HepG2 (cell line): ENCODE data around the gene CCDC191. TPM values are rescaled to one million over a fixed set of nuclear protein-coding genes. Genes with fewer than 3 reads are reported as not detected.

Experiments
- ATAC-seq: fragments of 200-7000 bp; cut with Tn5 transposase; 3 replicates; pipeline ENCODE4 v1.9.1; 2020; ENCODE audit warnings: mild to moderate bottlenecking, moderate library complexity
- BruUV-seq: library from RNA; stranded (reverse); fragments of 400-500 nt; replicated peaks from 2 replicates; lab custom pipeline; 2021; lab: Mats Ljungman, UMichigan
- CTCF ChIA-PET: fragments of 300-600 bp; formaldehyde crosslinking; extraction: SDS; loops from one replicate; lab custom pipeline; 2021; ENCODE audit warnings: low total read pairs, inconsistent platforms, low intra/inter-chr PET ratio; lab: Yijun Ruan, JAX
- POLR2A ChIA-PET: fragments of 350-600 bp; sonication (Branson Sonifier 250); formaldehyde crosslinking; loops from one replicate; lab custom pipeline; 2020; ENCODE audit warnings: antibody characterized with exemption, inconsistent platforms; lab: Yijun Ruan, JAX
- DNase-seq: peaks from one replicate; pipeline ENCODE4 v3.0.0-alpha.2; 2015; ENCODE audit warnings: low spot score
- FAIRE-seq: peaks from 3 replicates; lab custom pipeline; 2011; peaks lifted over from hg19 to GRCh38; lab: Jason Lieb, UNC
- H2AFZ ChIP-seq: one replicate; pipeline ENCODE4 v1.6.1; 2011; ENCODE audit warnings: low read length, inconsistent platforms
- H3K27ac ChIP-seq: fragments of 300-600 bp; 3 replicates; pipeline ENCODE4 v1.8.0; 2011; ENCODE audit warnings: mixed run types, mild to moderate bottlenecking, mixed read lengths, low read length, inconsistent platforms; ENCODE audit not compliant: insufficient read depth; ENCODE audit errors: extremely low read length
- H3K27me3 ChIP-seq, 2 experiments: fragments of 200-600 bp in 1 of 2; 2 replicates in 1 of 2; 3 replicates in 1 of 2; pipeline versions ENCODE4 v1.6.0 to v1.8.0; 2011; ENCODE audit warnings: low read length in 2 of 2, mild to moderate bottlenecking in 2 of 2, moderate library complexity in 2 of 2, inconsistent platforms in 1 of 2; ENCODE audit not compliant: insufficient read depth in 2 of 2, control insufficient read depth in 1 of 2
- H3K36me3 ChIP-seq, 2 experiments: fragments of 200-600 bp in 1 of 2; replicated peaks in 1 of 2; 2 replicates in 1 of 2; 3 replicates in 1 of 2; pipeline versions ENCODE4 v1.5.1 to v1.8.0; 2011; ENCODE audit warnings: low read length in 2 of 2, inconsistent platforms in 1 of 2; ENCODE audit not compliant: insufficient read depth in 2 of 2, control insufficient read depth in 1 of 2
- H3K4me1 ChIP-seq: 2 replicates; pipeline ENCODE4 v1.5.1; 2012; ENCODE audit warnings: low read length, inconsistent platforms; ENCODE audit not compliant: insufficient read depth
- H3K4me2 ChIP-seq: 2 replicates; pipeline ENCODE4 v1.6.0; 2011; ENCODE audit warnings: low read depth, low read length, inconsistent platforms
- H3K4me3 ChIP-seq, 3 experiments: fragments of 200-600 bp in 1 of 3; sonication (generic), shearing (Covaris generic) in 1 of 3; replicated peaks in 1 of 3; 2 replicates each; pipeline ENCODE4 v1.5.1; 2011 to 2016; ENCODE audit warnings: low read length in 3 of 3, inconsistent platforms in 2 of 3, low read depth in 2 of 3, mild to moderate bottlenecking in 2 of 3, control low read depth in 1 of 3, mixed read lengths in 1 of 3; ENCODE audit not compliant: insufficient read depth in 1 of 3
- H3K79me2 ChIP-seq: one replicate; pipeline ENCODE4 v1.6.1; 2011; ENCODE audit warnings: low read length, inconsistent platforms; ENCODE audit not compliant: insufficient read depth
- H3K9ac ChIP-seq: 2 replicates; pipeline ENCODE4 v1.6.0; 2011; ENCODE audit warnings: mild to moderate bottlenecking, low read depth, low read length, inconsistent platforms; ENCODE audit not compliant: insufficient read depth
- H3K9me3 ChIP-seq: 2 replicates; pipeline ENCODE4 v1.5.1; 2012; ENCODE audit warnings: mild to moderate bottlenecking, low read length
- H4K20me1 ChIP-seq: 2 replicates; pipeline ENCODE4 v1.6.0; 2011; ENCODE audit warnings: inconsistent platforms, mild to moderate bottlenecking, low read length, moderate library complexity; ENCODE audit not compliant: insufficient read depth
- CENPX ChIP-seq: sonication (generic); formaldehyde crosslinking; IDR thresholded peaks from 2 replicates; pipeline ENCODE4 v1.9.0; 2021; ENCODE audit warnings: mild to moderate bottlenecking, missing genetic modification reagents, moderate library complexity
- CREB1 ChIP-seq, 2 experiments: fragments of 450-650 bp in 1 of 2; IDR thresholded peaks; 2 replicates each; pipeline ENCODE4 v1.6.1; 2016 to 2017; ENCODE audit warnings: control low read depth in 1 of 2, mild to moderate bottlenecking in 1 of 2, missing compliant biosample characterization in 1 of 2, missing genetic modification characterization in 1 of 2
- FOXA3 ChIP-seq: IDR thresholded peaks from 2 replicates; pipeline ENCODE4 v1.6.1; 2016; ENCODE audit warnings: missing genetic modification reagents, missing compliant biosample characterization
- GATAD2A ChIP-seq: IDR thresholded peaks from 2 replicates; pipeline ENCODE4 v1.6.1; 2016
- HDAC1 ChIP-seq: sonication (generic); formaldehyde crosslinking; IDR thresholded peaks from 2 replicates; pipeline ENCODE4 v1.5.1; 2020; ENCODE audit warnings: mild to moderate bottlenecking, missing genetic modification reagents
- IKZF4 ChIP-seq: sonication (generic); formaldehyde crosslinking; IDR thresholded peaks from 2 replicates; pipeline ENCODE4 v1.5.1; 2020; ENCODE audit warnings: borderline replicate concordance, mild to moderate bottlenecking, low read depth, missing genetic modification reagents; ENCODE audit errors: not compliant biosample characterization
- IRX3 ChIP-seq: sonication (generic); formaldehyde crosslinking; IDR thresholded peaks from 2 replicates; pipeline ENCODE4 v1.8.1; 2023; ENCODE audit warnings: mild to moderate bottlenecking, low read depth, missing genetic modification reagents, borderline replicate concordance
- JARID2 ChIP-seq: sonication (generic); formaldehyde crosslinking; IDR thresholded peaks from 2 replicates; pipeline ENCODE4 v1.8.1; 2023; ENCODE audit warnings: missing genetic modification reagents, inconsistent platforms; ENCODE audit not compliant: insufficient replicate concordance
- MIER3 ChIP-seq: IDR thresholded peaks from 2 replicates; pipeline ENCODE4 v1.6.1; 2016; ENCODE audit warnings: missing compliant biosample characterization, borderline replicate concordance
- MTA3 ChIP-seq: sonication (generic); formaldehyde crosslinking; IDR thresholded peaks from 2 replicates; pipeline ENCODE4 v1.4.0; 2020; ENCODE audit warnings: missing genetic modification reagents
- NR2F2 ChIP-seq: IDR thresholded peaks from 2 replicates; pipeline ENCODE4 v1.6.1; 2012; ENCODE audit warnings: low read depth, inconsistent platforms, borderline replicate concordance
- POLR2AphosphoS2 ChIP-seq: IDR thresholded peaks from 2 replicates; pipeline ENCODE4 v1.6.1; 2011; ENCODE audit warnings: low read depth, low read length, improper control_type of control experiment
- ZNF713 ChIP-seq: sonication (generic); formaldehyde crosslinking; IDR thresholded peaks from 2 replicates; pipeline ENCODE4 v1.4.0; 2020; ENCODE audit warnings: mild to moderate bottlenecking, missing genetic modification reagents
- ZNF83 ChIP-seq: sonication (generic); formaldehyde crosslinking; IDR thresholded peaks from 2 replicates; pipeline ENCODE4 v1.4.0; 2020; ENCODE audit warnings: missing genetic modification reagents, mild to moderate bottlenecking, borderline replicate concordance
- WGBS: methylation state at CpG from one replicate; pipeline ENCODE4 v1.1.6; 2017; ENCODE audit warnings: low lambda C conversion rate; 5-methylcytosine and 5-hydroxymethylcytosine counted together
- in situ Hi-C: cut with HindIII; loops from 2 replicates; pipeline ENCODE4 v1.10.0; 2017; ENCODE audit warnings: low pct_unique_long_range_greater_than_20kb; ENCODE audit not compliant: extremely low pct_ligation_motif_present
- intact Hi-C: fragments of 100-400 bp; cut with micrococcal nuclease; formaldehyde crosslinking; loops from one replicate; pipeline ENCODE4 v1.10.0; 2022; ENCODE audit not compliant: unreplicated experiment
- polyA plus RNA-seq, 8 experiments: library from polyadenylated mRNA; depleted of rRNA in 3 of 8; stranded (reverse) in 7 of 8; unstranded in 1 of 8; fragments of >200 nt; fragmentation: Illumina TruSeq in 4 of 8; extraction: Trizol in 4 of 8; gene quantifications; 2 replicates each; pipeline versions ENCODE4 v1.2.1 to v1.2.3, GENCODE V29; 2011 to 2016; ENCODE audit warnings: low read depth in 4 of 8, missing spikeins in 1 of 8, mixed read lengths in 1 of 8; ENCODE audit not compliant: insufficient read depth in 1 of 8
- total RNA-seq, 5 experiments: library from RNA; depleted of rRNA; stranded (reverse); fragments of >200 nt; fragmentation: Illumina TruSeq; extraction: Trizol; gene quantifications; 2 replicates each; pipeline ENCODE4 v1.2.3, GENCODE V29; 2016; ENCODE audit warnings: low read depth in 1 of 5
- TF ChIP-seq, protein P1 (sequence below): sonication (generic); formaldehyde crosslinking; IDR thresholded peaks from 2 replicates; pipeline ENCODE4 v1.5.0; 2020; ENCODE audit warnings: mild to moderate bottlenecking, missing genetic modification reagents
- TF ChIP-seq, protein P2 (sequence below): sonication (generic); formaldehyde crosslinking; IDR thresholded peaks from one replicate; pipeline ENCODE4 v1.5.1; 2020; ENCODE audit warnings: mild to moderate bottlenecking, missing genetic modification reagents; ENCODE audit errors: not compliant biosample characterization

Gene CCDC191
- total and polyA plus RNA-seq, 2 of the 13 experiments (the other 11 are each of a cell fraction or from before 2014, with no cell fraction given) = 0.91 to 1.4 TPM

DNA sequence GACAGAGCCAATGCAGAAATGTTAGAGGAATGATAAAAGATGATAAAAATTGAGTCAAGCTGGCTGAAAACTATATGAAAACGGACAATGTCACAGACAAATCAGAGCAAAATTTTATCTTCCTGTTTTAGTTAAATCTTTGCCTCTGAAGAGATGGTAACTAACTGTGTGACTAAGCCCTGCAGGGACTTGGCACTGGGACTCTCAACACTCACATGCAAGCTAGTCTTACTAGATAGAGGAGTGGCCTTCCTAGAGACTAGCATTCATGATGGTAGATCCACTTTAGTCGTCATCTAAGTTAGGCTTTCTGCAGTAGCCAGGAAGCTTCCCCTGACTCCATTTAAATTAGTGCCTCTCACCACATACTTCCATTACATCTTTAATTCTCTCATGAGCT is 4.1 kb downstream of the CCDC191 start:
- Histone ChIP-seq H3K27ac (no peak overlapping the region), H3K27me3 (no peaks in the 10 kb centered on the region; a peak in 1 of 5 replicates), H3K9ac (no peak overlapping the region), H3K36me3 (no peaks in the 10 kb centered on the region), H3K79me2 (peaks cover 6% of the 10 kb centered on the region), H4K20me1 (no peaks in the 10 kb centered on the region), H3K4me1 (peaks cover 7% of the 10 kb centered on the region), H3K4me2 (no peak overlapping the region), H3K9me3 (no peaks in the 10 kb centered on the region), H3K4me3 (no peak overlapping the region), H2AFZ (no peak overlapping the region)
- POLR2A ChIA-PET = no interaction called here
- DNase-seq (no peak), ATAC-seq (no peak), FAIRE-seq (no peak)
- BruUV-seq = no TSS peak
- CTCF ChIA-PET = no interaction called here
- intact Hi-C loops (loop anchor here (10.0 kb wide), 1 partner anchor 537 kb away; the partner anchor contains the start of gene SPICE1), in situ Hi-C loops (no loop called here)
- TF ChIP-seq IRX3 (CRISPR knock-in tag) = no peak
- TF ChIP-seq JARID2 (CRISPR knock-in tag) = no peak
- TF ChIP-seq NR2F2 = no peak
- no peak for TF ChIP-seq POLR2AphosphoS2
- TF ChIP-seq HDAC1 (CRISPR knock-in tag) = no peak
- TF ChIP-seq ZNF713 (CRISPR knock-in tag) = no peak
- no peak for TF ChIP-seq CENPX (CRISPR knock-in tag)
- TF ChIP-seq, protein P1, sequence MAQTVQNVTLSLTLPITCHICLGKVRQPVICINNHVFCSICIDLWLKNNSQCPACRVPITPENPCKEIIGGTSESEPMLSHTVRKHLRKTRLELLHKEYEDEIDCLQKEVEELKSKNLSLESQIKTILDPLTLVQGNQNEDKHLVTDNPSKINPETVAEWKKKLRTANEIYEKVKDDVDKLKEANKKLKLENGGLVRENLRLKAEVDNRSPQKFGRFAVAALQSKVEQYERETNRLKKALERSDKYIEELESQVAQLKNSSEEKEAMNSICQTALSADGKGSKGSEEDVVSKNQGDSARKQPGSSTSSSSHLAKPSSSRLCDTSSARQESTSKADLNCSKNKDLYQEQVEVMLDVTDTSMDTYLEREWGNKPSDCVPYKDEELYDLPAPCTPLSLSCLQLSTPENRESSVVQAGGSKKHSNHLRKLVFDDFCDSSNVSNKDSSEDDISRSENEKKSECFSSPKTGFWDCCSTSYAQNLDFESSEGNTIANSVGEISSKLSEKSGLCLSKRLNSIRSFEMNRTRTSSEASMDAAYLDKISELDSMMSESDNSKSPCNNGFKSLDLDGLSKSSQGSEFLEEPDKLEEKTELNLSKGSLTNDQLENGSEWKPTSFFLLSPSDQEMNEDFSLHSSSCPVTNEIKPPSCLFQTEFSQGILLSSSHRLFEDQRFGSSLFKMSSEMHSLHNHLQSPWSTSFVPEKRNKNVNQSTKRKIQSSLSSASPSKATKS = no peak
- TF ChIP-seq CREB1 (IDR thresholded peaks at IDR 0.05) = no peak
- no peak for TF ChIP-seq CREB1 (CRISPR knock-in tag; IDR thresholded peaks at IDR 0.05)
- no peak for TF ChIP-seq MTA3 (CRISPR knock-in tag)
- TF ChIP-seq MIER3 (CRISPR knock-in tag) = no peak
- TF ChIP-seq ZNF83 (CRISPR knock-in tag) = no peak
- TF ChIP-seq, protein P2, sequence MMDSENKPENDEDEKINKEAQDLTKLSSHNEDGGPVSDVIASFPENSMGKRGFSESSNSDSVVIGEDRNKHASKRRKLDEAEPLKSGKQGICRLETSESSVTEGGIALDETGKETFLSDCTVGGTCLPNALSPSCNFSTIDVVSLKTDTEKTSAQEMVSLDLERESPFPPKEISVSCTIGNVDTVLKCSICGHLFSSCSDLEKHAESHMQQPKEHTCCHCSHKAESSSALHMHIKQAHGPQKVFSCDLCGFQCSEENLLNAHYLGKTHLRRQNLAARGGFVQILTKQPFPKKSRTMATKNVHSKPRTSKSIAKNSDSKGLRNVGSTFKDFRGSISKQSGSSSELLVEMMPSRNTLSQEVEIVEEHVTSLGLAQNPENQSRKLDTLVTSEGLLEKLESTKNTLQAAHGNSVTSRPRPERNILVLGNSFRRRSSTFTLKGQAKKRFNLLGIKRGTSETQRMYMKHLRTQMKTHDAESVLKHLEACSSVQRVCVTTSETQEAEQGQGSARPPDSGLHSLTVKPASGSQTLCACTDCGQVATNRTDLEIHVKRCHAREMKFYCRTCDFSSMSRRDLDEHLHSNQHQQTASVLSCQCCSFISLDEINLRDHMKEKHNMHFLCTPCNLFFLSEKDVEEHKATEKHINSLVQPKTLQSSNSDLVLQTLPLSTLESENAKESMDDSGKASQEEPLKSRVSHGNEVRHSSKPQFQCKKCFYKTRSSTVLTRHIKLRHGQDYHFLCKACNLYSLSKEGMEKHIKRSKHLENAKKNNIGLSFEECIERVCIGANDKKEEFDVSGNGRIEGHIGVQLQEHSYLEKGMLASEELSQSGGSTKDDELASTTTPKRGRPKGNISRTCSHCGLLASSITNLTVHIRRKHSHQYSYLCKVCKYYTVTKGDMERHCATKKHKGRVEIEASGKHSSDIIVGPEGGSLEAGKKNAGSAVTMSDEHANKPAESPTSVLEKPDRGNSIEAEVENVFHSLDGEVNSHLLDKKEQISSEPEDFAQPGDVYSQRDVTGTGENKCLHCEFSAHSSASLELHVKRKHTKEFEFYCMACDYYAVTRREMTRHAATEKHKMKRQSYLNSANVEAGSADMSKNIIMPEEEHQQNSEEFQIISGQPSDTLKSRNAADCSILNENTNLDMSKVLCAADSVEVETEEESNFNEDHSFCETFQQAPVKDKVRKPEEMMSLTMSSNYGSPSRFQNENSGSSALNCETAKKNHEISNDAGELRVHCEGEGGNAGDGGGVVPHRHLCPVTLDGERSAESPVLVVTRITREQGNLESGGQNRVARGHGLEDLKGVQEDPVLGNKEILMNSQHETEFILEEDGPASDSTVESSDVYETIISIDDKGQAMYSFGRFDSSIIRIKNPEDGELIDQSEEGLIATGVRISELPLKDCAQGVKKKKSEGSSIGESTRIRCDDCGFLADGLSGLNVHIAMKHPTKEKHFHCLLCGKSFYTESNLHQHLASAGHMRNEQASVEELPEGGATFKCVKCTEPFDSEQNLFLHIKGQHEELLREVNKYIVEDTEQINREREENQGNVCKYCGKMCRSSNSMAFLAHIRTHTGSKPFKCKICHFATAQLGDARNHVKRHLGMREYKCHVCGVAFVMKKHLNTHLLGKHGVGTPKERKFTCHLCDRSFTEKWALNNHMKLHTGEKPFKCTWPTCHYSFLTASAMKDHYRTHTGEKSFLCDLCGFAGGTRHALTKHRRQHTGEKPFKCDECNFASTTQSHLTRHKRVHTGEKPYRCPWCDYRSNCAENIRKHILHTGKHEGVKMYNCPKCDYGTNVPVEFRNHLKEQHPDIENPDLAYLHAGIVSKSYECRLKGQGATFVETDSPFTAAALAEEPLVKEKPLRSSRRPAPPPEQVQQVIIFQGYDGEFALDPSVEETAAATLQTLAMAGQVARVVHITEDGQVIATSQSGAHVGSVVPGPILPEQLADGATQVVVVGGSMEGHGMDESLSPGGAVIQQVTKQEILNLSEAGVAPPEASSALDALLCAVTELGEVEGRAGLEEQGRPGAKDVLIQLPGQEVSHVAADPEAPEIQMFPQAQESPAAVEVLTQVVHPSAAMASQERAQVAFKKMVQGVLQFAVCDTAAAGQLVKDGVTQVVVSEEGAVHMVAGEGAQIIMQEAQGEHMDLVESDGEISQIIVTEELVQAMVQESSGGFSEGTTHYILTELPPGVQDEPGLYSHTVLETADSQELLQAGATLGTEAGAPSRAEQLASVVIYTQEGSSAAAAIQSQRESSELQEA (CRISPR knock-in tag) = no peak
- TF ChIP-seq GATAD2A (CRISPR knock-in tag) = no peak
- no peak for TF ChIP-seq FOXA3 (CRISPR knock-in tag)
- TF ChIP-seq IKZF4 (CRISPR knock-in tag) = no peak
- 36% methylated on average over 2 of the region's 2 CpGs for WGBS
